Measurements from ENCODE around the gene UCK1. TPM values are rescaled to one million over a fixed set of nuclear protein-coding genes. Genes with fewer than 3 reads are reported as not detected.
A peak's percentile ranks its signal among the peaks of the same experiment; 100 is the strongest.
"Not testable (repeated sequence)": the region's sequence is repeated elsewhere in the genome, so short reads cannot be mapped to it uniquely, and the experiment has no call there.

Gene UCK1
- total RNA-seq, 2 experiments from 2014 or later: 26.1 to 29.6 TPM

DNA sequence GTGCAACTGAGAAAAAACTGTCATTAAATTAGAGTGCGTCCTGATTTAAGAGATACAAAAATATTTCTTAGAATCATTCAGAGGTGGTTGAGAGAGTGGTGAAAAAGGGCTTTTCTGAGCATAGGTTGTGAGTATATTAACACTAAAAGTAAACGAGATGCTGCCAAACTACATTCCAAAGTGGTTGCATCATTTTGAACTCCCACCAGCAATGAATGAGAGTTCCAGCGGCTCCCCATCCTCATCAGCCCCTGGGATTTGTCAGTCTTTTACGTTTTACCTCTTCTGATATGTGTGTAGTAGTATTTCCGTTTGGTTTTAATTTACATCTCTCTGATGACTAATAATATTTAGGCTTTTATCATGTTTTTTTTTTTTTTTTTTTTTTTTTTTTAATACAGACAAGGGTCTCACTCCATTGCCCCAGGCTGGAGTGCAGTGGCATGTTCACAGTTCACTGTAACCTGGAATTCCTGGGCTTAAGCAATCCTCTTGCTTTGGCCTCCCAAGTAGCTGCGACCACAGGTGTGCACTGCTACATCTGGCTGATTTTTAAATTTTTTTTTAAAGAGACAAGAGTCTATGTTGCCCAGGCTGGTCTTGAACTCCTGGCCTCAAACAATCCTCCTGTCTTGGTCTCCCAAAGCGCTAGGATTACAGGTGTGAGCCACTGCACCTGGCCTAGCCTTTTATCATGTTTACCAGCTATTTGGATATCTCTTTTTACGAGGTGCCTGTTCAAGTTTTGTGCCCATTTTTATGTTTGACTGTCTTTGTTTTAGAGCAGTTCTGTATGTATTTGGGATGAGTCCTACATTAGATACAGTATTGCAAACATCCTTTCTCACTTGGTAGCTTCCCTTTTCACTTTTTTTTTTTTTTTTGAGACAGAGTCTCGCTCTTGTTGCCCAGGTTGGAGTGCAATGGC, 31.2 kb upstream of the UCK1 start:
- Mint-ChIP-seq H3K4me1 (peaks cover 4% of the 10 kb centered on the region), H3K27me3 (no peaks in the 10 kb centered on the region), H3K36me3 (peaks cover 8% of the 10 kb centered on the region), H3K9me3 (ENCODE audit: low read depth) (no peaks in the 10 kb centered on the region), H3K27ac (no peak overlapping the region), H3K4me3 (no peak overlapping the region)
- DNase-seq (no peak), ATAC-seq (no peak)
- CTCF ChIA-PET: interaction anchor here (0.9 to 1.3 kb wide), 3 partner anchors 9 to 226 kb away, joined by 3 to 4 read pairs (median 3); no protein-coding TSS in a partner anchor

DNA sequence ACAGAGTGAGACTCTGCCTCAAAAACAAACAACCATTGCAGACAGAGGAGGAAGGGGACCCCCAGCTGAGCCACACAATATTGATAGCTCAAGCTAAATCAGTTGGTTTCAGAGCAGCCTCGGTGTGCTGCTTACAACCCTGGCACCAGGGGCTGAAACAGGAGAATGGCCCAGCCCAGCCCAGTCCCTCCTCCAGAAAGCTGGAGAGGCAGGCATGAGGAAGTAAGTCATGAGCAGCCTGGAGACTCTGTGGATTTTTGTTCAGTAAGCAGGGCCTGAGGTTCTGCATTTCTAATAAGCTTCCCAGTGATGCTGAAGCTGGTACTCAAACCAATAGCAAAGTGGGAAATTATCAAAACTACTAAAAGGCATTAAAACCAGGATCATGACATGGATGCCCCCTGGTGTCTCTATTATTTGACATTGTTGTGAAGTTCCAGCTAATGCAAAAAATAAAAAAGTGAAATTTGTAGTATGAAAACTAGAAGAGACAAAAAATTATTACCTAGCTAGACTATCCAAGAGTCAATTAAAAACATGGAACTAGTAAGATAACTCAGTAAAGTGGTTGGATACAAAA, 28.4 kb upstream of the UCK1 start:
- Mint-ChIP-seq H3K27me3 (peaks cover 17% of the 10 kb centered on the region), H3K9me3 (ENCODE audit: low read depth) (no peaks in the 10 kb centered on the region), H3K4me1 (no peaks in the 10 kb centered on the region), H3K36me3 (peaks cover 2% of the 10 kb centered on the region), H3K4me3 (no peak overlapping the region), H3K27ac (no peak overlapping the region)
- DNase-seq (no peak), ATAC-seq (no peak)
- CTCF ChIA-PET: interaction anchor here (0.8 to 3.1 kb wide), 8 partner anchors 13 to 209 kb away, joined by 3 to 20 read pairs (median 6); no protein-coding TSS in a partner anchor

DNA sequence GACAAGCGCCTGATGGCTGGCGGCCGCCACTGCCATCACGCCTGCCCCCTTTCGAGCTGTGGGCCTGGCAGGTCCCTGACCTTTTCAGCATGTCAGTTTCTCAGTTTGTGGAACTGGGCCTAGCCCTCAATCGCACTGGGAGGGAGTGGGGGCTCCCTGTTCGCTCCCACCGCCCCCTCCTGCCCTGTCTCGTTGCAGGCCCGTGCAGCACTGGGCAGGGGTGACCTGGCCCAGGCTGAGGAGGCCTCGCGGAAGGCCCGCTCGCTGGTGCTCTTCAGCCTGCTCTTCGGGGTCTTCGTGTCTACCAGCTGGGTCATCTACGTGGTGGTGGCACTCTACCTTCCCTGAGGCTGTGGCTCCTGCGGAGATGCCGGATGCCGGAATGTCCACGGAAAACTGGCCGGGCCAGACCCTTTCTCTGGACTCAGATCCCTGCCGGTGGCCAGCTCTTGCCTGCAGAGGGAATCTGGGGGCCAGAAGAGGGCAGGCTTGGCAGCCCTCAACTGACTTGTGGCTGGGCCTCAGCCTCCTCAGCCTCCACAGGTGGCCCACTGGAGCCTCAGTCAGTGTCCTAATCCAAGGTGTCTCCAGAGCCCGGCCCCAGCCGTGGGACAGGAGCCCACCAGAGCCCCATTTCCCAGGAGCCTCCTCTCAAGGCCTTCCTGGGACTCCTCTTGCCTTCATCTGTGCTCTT, 26.9 kb upstream of the UCK1 start:
- CTCF ChIA-PET: interaction anchor here (1.2 kb wide), 1 partner anchor 21 kb away, joined by 3 read pairs; no protein-coding TSS in a partner anchor
- no peak for ATAC-seq
- no peak overlapping the region for H3K27ac Mint-ChIP-seq
- H3K27me3 Mint-ChIP-seq: peaks cover 29% of the 10 kb centered on the region
- H3K4me1 Mint-ChIP-seq: no peaks in the 10 kb centered on the region
- H3K36me3 Mint-ChIP-seq: no peaks in the 10 kb centered on the region
- no peak for DNase-seq
- no peaks in the 10 kb centered on the region for H3K9me3 Mint-ChIP-seq (ENCODE audit: low read depth)
- no peak overlapping the region for H3K4me3 Mint-ChIP-seq

- no peak for ATAC-seq
These were observed 25.0 kb upstream of the UCK1 start for GRCh38 chr9:131555841-131556673.

DNA sequence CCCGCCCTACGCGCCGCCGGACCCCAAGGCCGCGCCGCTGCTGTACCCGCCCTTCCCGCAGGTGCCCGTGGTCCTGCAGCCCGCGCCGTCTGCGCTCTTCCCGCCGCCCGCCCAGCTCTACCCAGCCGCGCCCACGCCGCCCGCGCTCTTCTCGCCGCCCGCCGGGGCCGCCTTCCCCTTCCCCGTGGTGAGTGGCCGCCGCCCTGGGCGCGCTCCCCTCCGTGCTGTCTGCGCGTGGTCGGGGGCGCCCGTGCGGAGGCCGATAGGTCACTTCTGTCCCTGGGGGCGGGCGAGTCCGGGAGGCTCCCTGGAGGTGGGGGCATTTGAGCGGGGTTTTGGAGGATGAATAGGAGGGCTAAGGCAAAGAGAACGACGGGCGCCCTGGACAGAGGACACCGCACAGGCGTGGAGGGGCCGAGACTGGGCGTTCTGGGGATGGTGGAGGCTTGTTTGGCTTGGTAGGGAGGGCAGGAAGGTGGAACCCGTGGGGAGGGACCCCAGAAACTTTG, 23.8 kb upstream of the UCK1 start:
- Mint-ChIP-seq H3K27ac (no peak overlapping the region), H3K4me1 (no peaks in the 10 kb centered on the region), H3K4me3 (no peak overlapping the region), H3K9me3 (ENCODE audit: low read depth) (no peaks in the 10 kb centered on the region), H3K27me3 (peaks cover 48% of the 10 kb centered on the region), H3K36me3 (no peaks in the 10 kb centered on the region)
- DNase-seq (no peak), ATAC-seq (peak; percentile 33)
- CTCF ChIA-PET: interaction anchor here (0.6 to 1.9 kb wide), 4 partner anchors 19 to 206 kb away, joined by 3 to 4 read pairs (median 4); no protein-coding TSS in a partner anchor

More at GRCh38 chr9:131555841-131556673, 25.0 kb upstream of the UCK1 start:
- CTCF ChIA-PET: interaction anchor here (1.1 kb wide), 1 partner anchor 206 kb away, joined by 3 read pairs; no protein-coding TSS in a partner anchor
- Mint-ChIP-seq H3K9me3 (ENCODE audit: low read depth) (no peaks in the 10 kb centered on the region), H3K4me1 (no peaks in the 10 kb centered on the region), H3K27ac (no peak overlapping the region), H3K27me3 (peaks cover 42% of the 10 kb centered on the region), H3K36me3 (no peaks in the 10 kb centered on the region), H3K4me3 (no peak overlapping the region)
- DNase-seq: no peak

DNA sequence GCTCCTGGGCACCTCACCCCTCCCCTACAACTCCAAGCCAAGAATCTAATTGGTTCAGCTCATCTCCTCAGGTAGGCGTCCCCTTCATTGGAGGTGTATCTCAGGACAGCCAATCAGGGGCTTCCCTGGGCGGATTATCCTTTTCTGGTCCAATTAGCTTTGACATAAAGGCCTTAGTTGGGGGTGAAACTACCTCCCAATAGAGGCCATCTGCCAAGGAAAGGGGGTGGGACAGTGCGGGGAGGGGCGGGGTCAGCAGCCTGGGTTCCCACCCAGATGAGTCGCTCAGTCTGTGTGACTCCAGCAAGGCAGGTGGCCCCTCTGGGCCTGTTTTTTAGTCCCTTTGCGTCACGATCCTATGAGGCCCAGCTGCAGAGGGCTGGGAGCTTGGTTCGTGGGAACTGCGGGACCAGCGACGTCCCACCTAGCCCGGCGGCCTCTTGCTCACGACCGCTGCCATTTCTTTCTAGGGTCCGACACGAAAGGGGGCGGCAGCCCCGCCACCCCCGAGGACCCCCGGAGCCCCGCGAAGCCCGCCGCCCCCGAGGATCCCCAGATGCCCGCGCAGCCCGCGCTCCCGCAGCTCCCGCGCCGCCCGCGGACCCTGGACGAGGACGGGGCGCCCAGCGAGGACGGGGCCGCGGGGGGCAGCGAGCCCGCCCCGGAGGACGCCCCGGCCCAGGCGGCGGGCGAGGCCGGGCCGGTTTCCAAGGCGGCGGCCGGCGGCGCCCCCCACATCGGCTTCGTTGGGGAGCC, 23.2 kb upstream of the UCK1 start:
- Mint-ChIP-seq H3K36me3 (no peaks in the 10 kb centered on the region), H3K9me3 (ENCODE audit: low read depth) (no peaks in the 10 kb centered on the region), H3K4me1 (no peaks in the 10 kb centered on the region), H3K27me3 (peaks cover 54% of the 10 kb centered on the region), H3K27ac (no peak overlapping the region), H3K4me3 (no peak overlapping the region)
- CTCF ChIA-PET: interaction anchor here (0.6 to 1.9 kb wide), 4 partner anchors 18 to 207 kb away, joined by 3 to 4 read pairs (median 4); no protein-coding TSS in a partner anchor
- DNase-seq (no peak), ATAC-seq (no peak)

GRCh38 chr9:131552030-131552429, 21.0 kb upstream of the UCK1 start:
- peaks cover 6% of the 10 kb centered on the region for H3K36me3 Mint-ChIP-seq
- no peak overlapping the region for H3K27ac Mint-ChIP-seq
- DNase-seq (no peak), ATAC-seq (no peak)
- CTCF ChIA-PET: no interaction called here
- peaks cover 4% of the 10 kb centered on the region for H3K4me1 Mint-ChIP-seq
- H3K9me3 Mint-ChIP-seq (ENCODE audit: low read depth): peaks cover 7% of the 10 kb centered on the region
- H3K27me3 Mint-ChIP-seq: peaks cover 76% of the 10 kb centered on the region
- H3K4me3 Mint-ChIP-seq: no peak overlapping the region

DNA sequence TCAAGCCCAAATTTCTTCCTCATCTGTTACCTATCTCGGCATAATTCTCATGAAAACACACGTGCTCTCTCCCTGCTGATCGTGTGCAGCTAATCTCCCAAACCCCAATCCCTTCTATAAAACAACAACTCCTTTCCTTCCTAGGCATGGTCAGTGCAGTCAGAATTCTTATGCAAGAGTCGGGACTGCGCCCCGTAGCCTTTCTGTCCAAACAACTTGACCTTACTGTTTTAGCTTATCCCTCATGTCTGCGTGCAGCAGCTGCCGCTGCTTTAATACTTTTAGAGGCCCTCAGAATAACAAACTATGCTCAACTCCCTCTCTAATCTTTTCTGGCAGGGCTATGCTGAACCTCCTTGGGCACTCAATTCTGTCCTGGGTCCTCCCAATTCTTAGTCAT, 19.4 kb upstream of the UCK1 start:
- H3K36me3 Mint-ChIP-seq; CTCF ChIA-PET; H3K4me1 Mint-ChIP-seq; H3K4me3 Mint-ChIP-seq; H3K9me3 Mint-ChIP-seq (ENCODE audit: low read depth); H3K27ac Mint-ChIP-seq; ATAC-seq; DNase-seq: not testable (repeated sequence)
- peaks cover 76% of the 10 kb centered on the region for H3K27me3 Mint-ChIP-seq

DNA sequence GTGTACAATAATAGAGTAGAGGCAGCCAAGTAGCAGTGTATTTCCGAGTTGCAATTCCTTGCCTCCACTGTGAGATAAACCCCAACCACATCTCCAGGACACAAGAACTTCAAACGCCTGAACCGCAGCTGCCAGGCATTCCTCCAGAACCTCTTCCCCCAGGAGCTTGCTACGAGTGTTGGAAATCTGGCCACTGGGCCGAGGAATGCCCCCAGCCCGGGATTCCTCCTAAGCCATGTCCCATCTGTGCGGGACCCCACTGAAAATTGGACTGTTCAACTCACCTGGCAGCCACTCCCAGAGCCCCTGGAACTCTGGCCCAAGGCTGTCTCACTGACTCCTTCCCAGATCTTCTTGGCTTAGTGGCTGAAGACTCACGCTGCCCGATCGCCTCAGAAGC, 18.1 kb upstream of the UCK1 start:
- peaks cover 12% of the 10 kb centered on the region for H3K9me3 Mint-ChIP-seq (ENCODE audit: low read depth)
- H3K4me3 Mint-ChIP-seq, DNase-seq, ATAC-seq, H3K4me1 Mint-ChIP-seq, H3K27ac Mint-ChIP-seq, CTCF ChIA-PET: not testable (repeated sequence)
- H3K36me3 Mint-ChIP-seq: peaks cover 16% of the 10 kb centered on the region
- H3K27me3 Mint-ChIP-seq: peaks cover 80% of the 10 kb centered on the region

DNA sequence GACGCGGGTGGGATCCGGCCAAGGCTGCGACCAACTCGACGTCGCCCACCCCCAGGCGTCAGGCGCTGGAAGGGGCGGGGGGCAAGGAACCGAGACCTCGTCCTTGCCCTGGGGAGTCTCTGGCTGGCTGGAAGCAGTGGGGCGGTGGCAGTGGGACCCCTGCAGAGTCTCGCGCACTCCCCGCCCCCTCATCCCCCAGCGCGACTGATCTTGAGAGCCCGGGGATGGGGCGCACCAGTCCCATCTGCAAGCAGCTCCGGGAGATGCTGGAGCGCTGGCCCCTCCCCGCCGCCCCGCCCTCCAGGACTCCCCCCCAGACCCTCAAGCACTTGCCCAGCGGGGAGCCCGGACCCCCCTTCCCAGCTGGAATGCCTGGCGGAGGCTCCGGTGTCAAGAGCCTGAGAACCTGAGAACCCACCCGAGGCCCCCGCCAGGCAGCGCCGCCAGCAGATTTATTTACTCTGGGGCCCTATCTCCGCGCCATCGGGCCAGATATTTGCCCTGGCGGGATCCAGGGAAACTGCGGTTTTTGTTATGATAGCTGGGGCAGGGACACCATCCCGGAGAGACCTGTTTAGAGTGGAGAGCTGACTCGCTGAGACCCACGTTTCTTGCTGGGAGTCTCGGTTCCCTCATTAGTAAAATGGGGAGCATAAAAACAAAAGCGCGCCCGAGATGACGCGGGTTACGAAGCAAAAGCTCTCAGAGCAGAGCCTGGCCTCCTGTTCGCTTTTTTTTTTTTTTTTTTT, 15.4 kb upstream of the UCK1 start:
- H3K27ac Mint-ChIP-seq: no peak overlapping the region
- CTCF ChIA-PET: interaction anchor here (0.7 to 1.5 kb wide), 3 partner anchors 13 to 489 kb away, joined by 3 to 7 read pairs (median 3); no protein-coding TSS in a partner anchor
- ATAC-seq: peak; percentile 23
- DNase-seq: no peak
- peak overlapping the region; percentile 56 for H3K4me3 Mint-ChIP-seq
- H3K36me3 Mint-ChIP-seq: peaks cover 25% of the 10 kb centered on the region
- peaks cover 23% of the 10 kb centered on the region for H3K9me3 Mint-ChIP-seq (ENCODE audit: low read depth)
- peaks cover 8% of the 10 kb centered on the region for H3K4me1 Mint-ChIP-seq
- peaks cover 61% of the 10 kb centered on the region for H3K27me3 Mint-ChIP-seq

- CTCF ChIA-PET: interaction anchor here (0.6 to 1.5 kb wide), 2 partner anchors 14 to 64 kb away, joined by 3 to 7 read pairs; no protein-coding TSS in a partner anchor
- DNase-seq: no peak
- H3K27me3 Mint-ChIP-seq: peaks cover 58% of the 10 kb centered on the region
- ATAC-seq: no peak
- no peak overlapping the region for H3K27ac Mint-ChIP-seq
- H3K36me3 Mint-ChIP-seq: peaks cover 25% of the 10 kb centered on the region
- peaks cover 23% of the 10 kb centered on the region for H3K9me3 Mint-ChIP-seq (ENCODE audit: low read depth)
- peaks cover 8% of the 10 kb centered on the region for H3K4me1 Mint-ChIP-seq
- H3K4me3 Mint-ChIP-seq: no peak overlapping the region
These were observed 14.8 kb upstream of the UCK1 start for GRCh38 chr9:131545786-131546335.

Data from activated CD8-positive, alpha-beta memory T cell treated with anti-CD3 and anti-CD28 coated beads, Interleukin-2, amount 10 ng/mL, durations not matched to agents 7 days and 5 days (primary cell).